Measurements from ENCODE around the gene GDNF.

Gene GDNF

DNA sequence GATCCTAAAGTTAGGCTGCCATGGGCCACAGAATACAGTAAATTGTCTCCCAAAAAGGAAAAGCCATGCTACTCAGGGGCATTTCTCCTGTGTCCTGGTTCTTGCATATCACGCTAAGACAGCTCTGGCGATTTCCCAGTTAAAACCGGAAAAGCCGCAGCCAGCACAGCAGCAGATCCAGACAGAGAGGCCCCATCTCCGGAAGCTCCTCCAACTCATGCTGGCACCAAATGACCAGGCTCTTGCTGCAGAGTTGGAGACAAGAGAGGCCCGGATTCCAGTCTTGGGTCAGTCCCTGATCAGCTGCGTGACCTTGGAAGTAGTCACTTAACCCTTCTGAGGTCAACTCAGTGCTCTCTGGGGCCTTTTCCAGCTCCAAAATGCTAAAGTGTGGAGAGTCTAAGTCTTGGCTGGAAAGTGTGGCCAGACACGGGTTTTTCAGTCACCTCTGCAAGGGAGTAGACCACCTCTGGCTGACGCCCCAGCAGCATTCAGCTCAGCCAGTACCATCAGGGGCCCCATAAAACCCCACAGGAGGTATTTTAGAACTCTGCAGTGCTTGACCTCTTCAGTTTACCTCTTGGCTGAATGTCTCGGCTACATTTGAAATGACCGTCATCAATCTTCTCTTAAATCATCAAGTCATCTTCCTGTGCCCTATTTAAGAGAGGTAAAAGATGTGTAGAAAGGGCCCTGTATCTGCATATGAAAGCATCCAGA lies 16.2 kb downstream of the GDNF start:
- DNase-seq (ENCODE audit: low read depth): no peak
- no peak for TF ChIP-seq CTCF (conservative IDR thresholded peaks at IDR 0.05; ENCODE audit: low read length)
- no peak overlapping the region for H3K4me3 ChIP-seq (ENCODE audit: low read length)

DNA sequence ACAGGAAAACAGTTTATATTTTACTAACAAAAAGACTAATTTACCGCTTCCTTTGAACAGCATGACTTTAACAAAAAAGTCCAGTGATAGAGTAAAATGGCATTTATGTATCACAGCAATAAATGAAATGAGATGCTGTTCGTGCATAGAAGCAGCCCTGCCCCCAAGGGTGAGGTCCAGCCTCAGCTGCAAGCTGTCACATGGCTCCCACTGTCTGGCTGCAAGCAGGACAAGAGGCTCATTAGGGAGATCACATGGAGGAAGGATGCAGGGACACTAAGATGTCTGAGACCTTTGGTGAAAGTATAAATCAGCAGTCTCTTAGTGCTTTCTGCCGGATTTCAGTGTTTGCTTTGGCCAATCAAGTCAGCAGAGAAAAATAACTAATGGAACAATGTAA lies 23.0 kb downstream of the GDNF start:
- no peak overlapping the region for H3K4me3 ChIP-seq (ENCODE audit: low read length)
- no peak for TF ChIP-seq CTCF (conservative IDR thresholded peaks at IDR 0.05; ENCODE audit: low read length)
- peak; percentile 61 for DNase-seq (ENCODE audit: low read depth)

GRCh38 chr5:37816331-37816730 lies 23.5 kb downstream of the GDNF start:
- H3K4me3 ChIP-seq (ENCODE audit: low read length): no peak overlapping the region
- DNase-seq (ENCODE audit: low read depth): no peak
- no peak for TF ChIP-seq CTCF (conservative IDR thresholded peaks at IDR 0.05; ENCODE audit: low read length)

- no peak for TF ChIP-seq CTCF (conservative IDR thresholded peaks at IDR 0.05; ENCODE audit: low read length)
- no peak for DNase-seq (ENCODE audit: low read depth)
- no peak overlapping the region for H3K4me3 ChIP-seq (ENCODE audit: low read length)
Observed at GRCh38 chr5:37815913-37816312, 23.9 kb downstream of the GDNF start.

DNA sequence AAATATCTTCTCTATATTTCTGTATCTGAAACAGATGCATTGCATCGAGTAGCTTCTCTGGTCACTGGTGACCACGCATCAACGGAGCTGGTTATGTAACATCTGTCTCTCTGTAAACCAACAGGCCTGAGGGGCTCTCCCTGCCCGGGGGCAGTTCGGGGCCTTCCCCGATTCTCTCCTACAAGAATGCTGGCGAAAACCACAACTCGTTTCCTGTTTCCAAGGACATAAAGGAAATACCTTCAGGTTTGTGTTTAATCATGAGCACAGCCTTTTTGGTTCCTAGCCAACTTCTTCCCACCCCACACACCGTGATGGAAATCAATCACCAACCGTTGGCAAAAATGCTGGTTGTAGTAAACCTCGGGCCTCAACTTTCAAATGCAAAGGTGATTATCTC lies 25.1 kb downstream of the GDNF start:
- no peak for DNase-seq (ENCODE audit: low read depth)
- no peak for TF ChIP-seq CTCF (conservative IDR thresholded peaks at IDR 0.05; ENCODE audit: low read length)
- no peak overlapping the region for H3K4me3 ChIP-seq (ENCODE audit: low read length)

- no peak for TF ChIP-seq CTCF (conservative IDR thresholded peaks at IDR 0.05; ENCODE audit: low read length)
- H3K4me3 ChIP-seq (ENCODE audit: low read length): no peak overlapping the region
- peak; percentile 61 for DNase-seq (ENCODE audit: low read depth)
Observed at GRCh38 chr5:37812365-37812764, 27.5 kb downstream of the GDNF start.

- no peak overlapping the region for H3K4me3 ChIP-seq (ENCODE audit: low read length)
- no peak for TF ChIP-seq CTCF (conservative IDR thresholded peaks at IDR 0.05; ENCODE audit: low read length)
- peak; percentile 34 for DNase-seq (ENCODE audit: low read depth)
Observed at GRCh38 chr5:37811866-37812265, 28.0 kb downstream of the GDNF start.

Measured in AG10803 (cell line).